Measurements from ENCODE around the gene EZR. TPM values are rescaled to one million over a fixed set of nuclear protein-coding genes. Genes with fewer than 3 reads are reported as not detected.

EZR gene
- total RNA-seq, 1 experiment from 2014 or later: 263 TPM

GRCh38 chr6:158831571-158831970 lies 12.4 kb upstream of the EZR start:
- ATAC-seq (no peak), DNase-seq (ENCODE audit: low read depth, low spot score) (no peak)
- in situ Hi-C loops (cut with HindIII; ENCODE audit: low pct_unique_long_range_greater_than_20kb, low sequenced_read_pairs) (no loop called here), intact Hi-C loops (cut with micrococcal nuclease; ENCODE audit: unreplicated experiment) (no loop called here)
- Histone ChIP-seq H3K36me3 (ENCODE audit: control insufficient read depth, insufficient read depth, low read length) (no peaks in the 10 kb centered on the region), H3K4me3 (ENCODE audit: low read depth in 2 of 2, low read length in 2 of 2) (no peak overlapping the region), H3K27ac (ENCODE audit: low read length) (no peak overlapping the region), H3K9me3 (ENCODE audit: control insufficient read depth, insufficient read depth, low read depth, low read length) (no peaks in the 10 kb centered on the region), H3K27me3 (ENCODE audit: control insufficient read depth, insufficient read depth, low read length) (no peaks in the 10 kb centered on the region), H3K4me1 (ENCODE audit: control insufficient read depth, insufficient read depth, low read length) (no peaks in the 10 kb centered on the region)
- BruUV-seq (replicated peaks): no TSS peak
- ChIA-PET CTCF (no interaction called here), POLR2A (no interaction called here)
- TF ChIP-seq REST (IDR thresholded peaks at IDR 0.05; ENCODE audit: insufficient read depth in 1 of 2, low read depth in 2 of 2, low read length in 1 of 2) (no peak), TCF7L2 (IDR thresholded peaks at IDR 0.05; ENCODE audit: low read depth, low read length) (no peak), POLR2AphosphoS5 (IDR thresholded peaks at IDR 0.05; ENCODE audit: low read depth, low read length) (no peak), SIN3A (IDR thresholded peaks at IDR 0.05; ENCODE audit: borderline replicate concordance, insufficient read depth, low read depth, low read length) (no peak), CTCF (IDR thresholded peaks at IDR 0.05) (no peak)

- no peaks in the 10 kb centered on the region for H3K36me3 ChIP-seq (ENCODE audit: control insufficient read depth, insufficient read depth, low read length)
- CTCF ChIA-PET: no interaction called here
- BruUV-seq (replicated peaks): no TSS peak
These were observed 11.6 kb upstream of the EZR start for GRCh38 chr6:158830736-158831135.

More at GRCh38 chr6:158830736-158831135, 11.6 kb upstream of the EZR start:
- in situ Hi-C loops (cut with HindIII; ENCODE audit: low pct_unique_long_range_greater_than_20kb, low sequenced_read_pairs) (no loop called here), intact Hi-C loops (cut with micrococcal nuclease; ENCODE audit: unreplicated experiment) (no loop called here)
- ATAC-seq (no peak), DNase-seq (ENCODE audit: low read depth, low spot score) (no peak)
- Histone ChIP-seq H3K4me1 (ENCODE audit: control insufficient read depth, insufficient read depth, low read length) (no peaks in the 10 kb centered on the region), H3K27ac (ENCODE audit: low read length) (no peak overlapping the region), H3K27me3 (ENCODE audit: control insufficient read depth, insufficient read depth, low read length) (no peaks in the 10 kb centered on the region), H3K9me3 (ENCODE audit: control insufficient read depth, insufficient read depth, low read depth, low read length) (no peaks in the 10 kb centered on the region), H3K4me3 (ENCODE audit: low read depth in 2 of 2, low read length in 2 of 2) (no peak overlapping the region)
- TF ChIP-seq POLR2AphosphoS5 (IDR thresholded peaks at IDR 0.05; ENCODE audit: low read depth, low read length) (no peak), CTCF (IDR thresholded peaks at IDR 0.05) (no peak), TCF7L2 (IDR thresholded peaks at IDR 0.05; ENCODE audit: low read depth, low read length) (no peak), SIN3A (IDR thresholded peaks at IDR 0.05; ENCODE audit: borderline replicate concordance, insufficient read depth, low read depth, low read length) (no peak), REST (IDR thresholded peaks at IDR 0.05; ENCODE audit: insufficient read depth in 1 of 2, low read depth in 2 of 2, low read length in 1 of 2) (no peak)
- POLR2A ChIA-PET: interaction anchor here (0.5 kb wide), 1 partner anchor 46 kb away, joined by 3 read pairs; no protein-coding TSS in a partner anchor
